ENCODE measurements around the gene CACNA1D.

Gene CACNA1D

DNA sequence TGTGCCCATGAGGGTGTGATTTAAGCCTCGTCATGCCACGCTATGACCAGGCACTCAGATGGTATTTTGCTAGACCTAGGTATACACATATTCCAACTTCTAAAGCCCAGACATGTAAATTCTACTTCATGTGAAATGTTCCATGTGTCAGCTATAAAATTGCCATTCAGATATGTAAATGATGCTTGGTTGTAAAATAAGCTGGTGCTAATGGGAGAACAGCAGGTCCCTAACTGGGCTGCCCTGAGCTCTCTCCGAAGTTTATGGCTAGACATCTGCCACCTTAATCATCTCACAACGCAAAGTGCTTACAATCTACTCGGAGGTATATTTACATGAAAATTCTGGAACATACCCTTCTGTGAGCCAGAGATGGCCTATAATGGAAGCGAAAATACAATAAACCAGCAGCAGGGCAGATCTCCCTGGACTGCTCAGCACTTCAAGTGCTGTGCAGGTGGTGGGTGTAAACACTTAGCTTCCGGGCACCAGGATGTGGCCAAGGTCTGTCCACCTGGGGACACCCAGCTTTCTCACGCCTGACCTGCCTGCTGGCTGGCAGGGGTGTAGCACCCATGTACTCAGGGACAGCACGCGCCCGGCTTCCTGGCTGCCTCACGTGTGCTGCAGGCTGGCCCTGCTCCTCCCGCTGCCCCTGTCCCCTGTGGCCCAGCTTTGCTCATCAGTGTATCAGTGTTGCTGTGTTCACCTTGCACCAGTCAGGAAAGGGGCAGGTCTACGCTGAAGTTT lies 269.8 kb downstream of the CACNA1D start:
- TF ChIP-seq, protein P1, sequence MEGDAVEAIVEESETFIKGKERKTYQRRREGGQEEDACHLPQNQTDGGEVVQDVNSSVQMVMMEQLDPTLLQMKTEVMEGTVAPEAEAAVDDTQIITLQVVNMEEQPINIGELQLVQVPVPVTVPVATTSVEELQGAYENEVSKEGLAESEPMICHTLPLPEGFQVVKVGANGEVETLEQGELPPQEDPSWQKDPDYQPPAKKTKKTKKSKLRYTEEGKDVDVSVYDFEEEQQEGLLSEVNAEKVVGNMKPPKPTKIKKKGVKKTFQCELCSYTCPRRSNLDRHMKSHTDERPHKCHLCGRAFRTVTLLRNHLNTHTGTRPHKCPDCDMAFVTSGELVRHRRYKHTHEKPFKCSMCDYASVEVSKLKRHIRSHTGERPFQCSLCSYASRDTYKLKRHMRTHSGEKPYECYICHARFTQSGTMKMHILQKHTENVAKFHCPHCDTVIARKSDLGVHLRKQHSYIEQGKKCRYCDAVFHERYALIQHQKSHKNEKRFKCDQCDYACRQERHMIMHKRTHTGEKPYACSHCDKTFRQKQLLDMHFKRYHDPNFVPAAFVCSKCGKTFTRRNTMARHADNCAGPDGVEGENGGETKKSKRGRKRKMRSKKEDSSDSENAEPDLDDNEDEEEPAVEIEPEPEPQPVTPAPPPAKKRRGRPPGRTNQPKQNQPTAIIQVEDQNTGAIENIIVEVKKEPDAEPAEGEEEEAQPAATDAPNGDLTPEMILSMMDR (IDR thresholded peaks at IDR 0.05; ENCODE audit: low read depth, low read length), result no peak
- no peak for DNase-seq (ENCODE audit: extremely low read depth, low read depth)

- TF ChIP-seq, protein P1 (IDR thresholded peaks at IDR 0.05; ENCODE audit: low read depth, low read length), result no peak
- no peak for DNase-seq (ENCODE audit: extremely low read depth, low read depth)
Observed at GRCh38 chr3:53765753-53766152, 271.3 kb downstream of the CACNA1D start.

DNA sequence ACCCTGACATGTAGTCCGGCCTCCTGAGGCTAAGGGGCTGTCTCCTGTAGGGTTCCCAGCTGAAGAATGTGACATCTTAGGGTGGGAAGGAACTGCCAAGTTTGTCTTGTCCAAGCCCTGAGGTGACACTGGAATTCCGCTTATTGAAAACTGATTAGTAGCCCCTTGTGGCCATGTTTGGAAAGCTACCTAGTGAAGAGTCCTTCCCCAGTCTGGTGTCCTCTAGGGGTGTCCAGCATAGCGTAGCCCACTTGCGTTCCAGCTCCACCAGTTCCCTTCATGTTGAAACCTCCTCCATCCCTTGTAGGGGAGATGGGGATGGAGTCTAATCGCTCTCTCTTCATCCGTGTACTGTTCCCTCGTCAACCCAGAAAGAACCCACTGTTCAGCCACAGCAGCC lies 272.3 kb downstream of the CACNA1D start:
- TF ChIP-seq, protein P1 (IDR thresholded peaks at IDR 0.05; ENCODE audit: low read depth, low read length), result no peak
- no peak for DNase-seq (ENCODE audit: extremely low read depth, low read depth)

DNA sequence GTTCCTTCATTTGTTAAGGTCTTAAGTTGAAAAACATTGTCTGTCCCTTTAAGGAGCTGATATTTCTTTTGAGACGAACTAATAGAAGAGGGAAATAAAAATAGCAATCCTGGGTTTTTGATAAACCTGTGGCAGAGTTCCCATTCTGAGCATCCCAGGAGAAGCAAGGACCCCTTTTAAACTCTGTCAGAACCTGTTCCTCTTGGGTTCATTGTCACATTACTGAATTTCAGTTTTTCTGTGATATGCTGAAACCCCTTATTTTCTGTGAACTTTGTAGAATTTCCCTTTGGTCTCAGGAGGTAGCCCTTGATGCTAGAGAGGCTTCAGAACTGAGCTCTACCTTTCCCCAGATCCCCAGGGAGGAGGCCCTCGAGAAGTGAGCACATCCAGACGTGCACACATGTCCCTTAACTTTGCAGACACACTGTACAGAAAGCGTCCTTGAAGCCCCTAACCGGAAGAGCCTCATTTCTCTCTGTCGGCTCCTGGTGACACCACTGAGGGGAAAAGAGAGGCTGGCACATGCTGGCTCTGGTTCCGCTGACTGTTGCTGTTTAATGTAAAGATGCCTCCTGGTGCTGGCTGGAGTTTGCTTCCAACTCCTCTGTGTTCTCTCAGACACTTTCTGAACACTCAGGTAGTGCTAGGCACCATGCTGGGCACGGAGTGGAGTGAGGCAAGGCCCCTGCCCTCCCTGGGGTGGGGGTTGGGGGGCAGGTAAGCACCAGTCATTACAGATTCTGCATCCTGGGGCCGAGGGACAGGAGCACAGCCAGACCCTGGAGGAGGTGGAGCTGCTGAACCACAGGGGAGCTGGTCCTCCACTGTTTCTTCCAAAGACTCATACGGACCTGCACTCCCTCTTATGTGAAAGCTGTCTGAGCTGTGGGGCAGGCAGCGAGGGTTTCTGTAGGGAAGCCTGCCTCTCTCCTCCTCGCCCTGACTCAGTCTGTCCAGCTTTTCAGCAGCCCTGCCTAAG lies 274.4 kb downstream of the CACNA1D start:
- TF ChIP-seq, protein P1 (IDR thresholded peaks at IDR 0.05; ENCODE audit: low read depth, low read length), result no peak
- no peak for DNase-seq (ENCODE audit: extremely low read depth, low read depth)

GRCh38 chr3:53772562-53772961 lies 278.2 kb downstream of the CACNA1D start:
- TF ChIP-seq, protein P1 (IDR thresholded peaks at IDR 0.05; ENCODE audit: low read depth, low read length), result no peak
- DNase-seq (ENCODE audit: extremely low read depth, low read depth), result no peak

- TF ChIP-seq, protein P1 (IDR thresholded peaks at IDR 0.05; ENCODE audit: low read depth, low read length), result no peak
- DNase-seq (ENCODE audit: extremely low read depth, low read depth), result peak; percentile 25
Observed at GRCh38 chr3:53773021-53773436, 278.6 kb downstream of the CACNA1D start.

Data from AG09319 (cell line).